IMR-90 (cell line): ENCODE data around the gene SRSF2. TPM values are rescaled to one million over a fixed set of nuclear protein-coding genes. Genes with fewer than 3 reads are reported as not detected.
A peak's percentile ranks its signal among the peaks of the same experiment; 100 is the strongest.

Source experiments
- ATAC-seq: fragments of 200-7000 bp; cut with Tn5 transposase; 2 replicates; pipeline ENCODE4 v1.9.1; 2020; ENCODE audit warnings: low read depth, mild to moderate bottlenecking, moderate library complexity
- BruUV-seq: library from RNA; stranded (reverse); fragments of 400-500 nt; replicated peaks from 2 replicates; lab custom pipeline; 2021; lab: Mats Ljungman, UMichigan
- CTCF ChIA-PET: fragments of 300-600 bp; formaldehyde crosslinking; extraction: SDS; loops from one replicate; lab custom pipeline; 2021; ENCODE audit warnings: antibody characterized with exemption; lab: Yijun Ruan, JAX
- POLR2A ChIA-PET: fragments of 300-600 bp; sonication (Branson Sonifier 250); formaldehyde crosslinking; loops from one replicate; lab custom pipeline; 2022; ENCODE audit warnings: antibody characterized with exemption; ENCODE audit not compliant: unreplicated experiment; lab: Charles Lee
- DNase-seq: peaks from one replicate; pipeline ENCODE4 v3.0.0; 2013
- H2AFZ ChIP-seq: replicated peaks from 2 replicates; pipeline ENCODE3; 2013; ENCODE audit warnings: low read length, mild to moderate bottlenecking; ENCODE audit not compliant: poor library complexity
- H2AK5ac ChIP-seq: 2 replicates; pipeline ENCODE4 v1.6.1; 2013; ENCODE audit warnings: low read depth, low read length, inconsistent platforms
- H2AK9ac ChIP-seq: replicated peaks from 2 replicates; pipeline ENCODE3; 2013; ENCODE audit warnings: mild to moderate bottlenecking, low read depth, low read length, moderate library complexity; ENCODE audit not compliant: poor library complexity
- H2BK120ac ChIP-seq: 2 replicates; pipeline ENCODE4 v1.6.1; 2013; ENCODE audit warnings: low read depth, low read length, inconsistent platforms
- H2BK15ac ChIP-seq: 3 replicates; pipeline ENCODE4 v1.6.1; 2013; ENCODE audit warnings: low read depth, low read length, inconsistent platforms
- H2BK20ac ChIP-seq: 2 replicates; pipeline ENCODE4 v1.6.1; 2013; ENCODE audit warnings: low read depth, mild to moderate bottlenecking, inconsistent platforms, low read length, moderate library complexity
- H2BK5ac ChIP-seq: 2 replicates; pipeline ENCODE4 v1.6.1; 2013; ENCODE audit warnings: mild to moderate bottlenecking, low read depth, low read length, inconsistent platforms; ENCODE audit not compliant: poor library complexity, severe bottlenecking
- H3K14ac ChIP-seq: replicated peaks from 2 replicates; pipeline ENCODE4 v1.6.1; 2013; ENCODE audit warnings: low read depth, low read length, inconsistent platforms
- H3K18ac ChIP-seq: 2 replicates; pipeline ENCODE4 v1.6.1; 2013; ENCODE audit warnings: low read depth, low read length, control low read depth
- H3K23ac ChIP-seq: 2 replicates; pipeline ENCODE4 v1.6.1; 2013; ENCODE audit warnings: low read depth, low read length, inconsistent platforms
- H3K27ac ChIP-seq: 2 replicates; pipeline ENCODE4 v1.5.1; 2013; ENCODE audit warnings: mild to moderate bottlenecking, control low read depth, low read length; ENCODE audit not compliant: insufficient read depth
- H3K27me3 ChIP-seq: 2 replicates; pipeline ENCODE4 v1.6.1; 2013; ENCODE audit warnings: low read length; ENCODE audit not compliant: control insufficient read depth, insufficient read depth
- H3K36me3 ChIP-seq: 2 replicates; pipeline ENCODE4 v1.6.1; 2013; ENCODE audit warnings: low read length, mixed read lengths; ENCODE audit not compliant: control insufficient read depth, insufficient read depth
- H3K4ac ChIP-seq: 2 replicates; pipeline ENCODE4 v1.6.1; 2013; ENCODE audit warnings: low read depth, low read length, inconsistent platforms
- H3K4me1 ChIP-seq: 2 replicates; pipeline ENCODE4 v1.6.1; 2013; ENCODE audit warnings: low read length, mixed read lengths; ENCODE audit not compliant: control insufficient read depth, insufficient read depth
- H3K4me2 ChIP-seq: 2 replicates; pipeline ENCODE4 v1.6.1; 2013; ENCODE audit warnings: low read depth, mild to moderate bottlenecking, control low read depth, low read length, moderate library complexity
- H3K4me3 ChIP-seq: 2 replicates; pipeline ENCODE4 v1.5.1; 2013; ENCODE audit warnings: low read depth, mild to moderate bottlenecking, control low read depth, low read length, moderate library complexity; ENCODE audit not compliant: insufficient read depth
- H3K56ac ChIP-seq: 2 replicates; pipeline ENCODE4 v1.6.1; 2013; ENCODE audit warnings: low read length, inconsistent platforms; ENCODE audit not compliant: insufficient read depth; ENCODE audit errors: extremely low read depth
- H3K79me1 ChIP-seq, 2 experiments: 2 replicates each; pipeline ENCODE4 v1.6.1; 2013; ENCODE audit warnings: low read length in 2 of 2, inconsistent platforms in 1 of 2, low read depth in 1 of 2
- H3K9ac ChIP-seq: 2 replicates; pipeline ENCODE4 v1.6.1; 2013; ENCODE audit warnings: low read depth, low read length, control low read depth
- H3K9me1 ChIP-seq: 2 replicates; pipeline ENCODE4 v1.6.1; 2013; ENCODE audit warnings: low read length, inconsistent platforms; ENCODE audit not compliant: insufficient read depth
- H3K9me3 ChIP-seq: 2 replicates; pipeline ENCODE4 v1.6.1; 2013; ENCODE audit warnings: low read length; ENCODE audit not compliant: control insufficient read depth, insufficient read depth
- H4K20me1 ChIP-seq: 2 replicates; pipeline ENCODE4 v1.6.1; 2013; ENCODE audit warnings: low read length, inconsistent platforms; ENCODE audit not compliant: insufficient read depth
- H4K5ac ChIP-seq: 2 replicates; pipeline ENCODE4 v1.6.1; 2013; ENCODE audit warnings: mild to moderate bottlenecking, low read depth, low read length, control low read depth
- H4K8ac ChIP-seq, 2 experiments: 2 replicates each; pipeline ENCODE4 v1.6.1; 2013; ENCODE audit warnings: low read depth in 2 of 2, low read length in 2 of 2, control low read depth in 1 of 2, inconsistent platforms in 1 of 2
- H4K91ac ChIP-seq: 2 replicates; pipeline ENCODE4 v1.6.1; 2013; ENCODE audit warnings: low read depth, low read length, inconsistent platforms; ENCODE audit not compliant: insufficient read depth
- CEBPB ChIP-seq: IDR thresholded peaks from 2 replicates; pipeline ENCODE4 v1.6.1; 2012; ENCODE audit warnings: low read depth, low read length, improper control_type of control experiment
- CHD1 ChIP-seq: IDR thresholded peaks from 2 replicates; pipeline ENCODE4 v1.6.1; 2012; ENCODE audit warnings: low read depth, low read length, improper control_type of control experiment
- CTCF ChIP-seq: conservative IDR thresholded peaks from 2 replicates; pipeline ENCODE4 v1.5.1; 2012; ENCODE audit warnings: mild to moderate bottlenecking, low read depth, low read length, improper control_type of control experiment
- ELK1 ChIP-seq: fragments of 150-350 bp; IDR thresholded peaks from 2 replicates; pipeline ENCODE4 v1.6.1; 2016; ENCODE audit warnings: low read depth, mild to moderate bottlenecking, low read length, moderate library complexity, borderline replicate concordance
- FOS ChIP-seq: fragments of 150-350 bp; IDR thresholded peaks from 2 replicates; pipeline ENCODE4 v1.6.1; 2016; ENCODE audit warnings: low read depth, low read length
- MAFK ChIP-seq: IDR thresholded peaks from 2 replicates; pipeline ENCODE4 v1.6.1; 2012; ENCODE audit warnings: low read depth, low read length, improper control_type of control experiment
- MAZ ChIP-seq: IDR thresholded peaks from 2 replicates; pipeline ENCODE4 v1.6.1; 2012; ENCODE audit warnings: low read depth, mild to moderate bottlenecking, low read length, improper control_type of control experiment, moderate library complexity, borderline replicate concordance
- MXI1 ChIP-seq: IDR thresholded peaks from 2 replicates; pipeline ENCODE4 v1.6.1; 2012; ENCODE audit warnings: low read depth, mild to moderate bottlenecking, low read length, moderate library complexity, borderline replicate concordance
- NFE2L2 ChIP-seq: fragments of 150-350 bp; IDR thresholded peaks from 2 replicates; pipeline ENCODE4 v1.6.1; 2016; ENCODE audit warnings: low read depth, mild to moderate bottlenecking, low read length
- POLR2A ChIP-seq: IDR thresholded peaks from 2 replicates; pipeline ENCODE4 v1.6.1; 2012; ENCODE audit warnings: mild to moderate bottlenecking, low read depth, low read length
- RAD21 ChIP-seq: IDR thresholded peaks from 2 replicates; pipeline ENCODE4 v1.6.1; 2012; ENCODE audit warnings: low read length, improper control_type of control experiment
- RCOR1 ChIP-seq: IDR thresholded peaks from 2 replicates; pipeline ENCODE4 v1.6.1; 2012; ENCODE audit warnings: mild to moderate bottlenecking, low read length, improper control_type of control experiment; ENCODE audit not compliant: insufficient replicate concordance
- RFX5 ChIP-seq: IDR thresholded peaks from 2 replicates; pipeline ENCODE4 v1.8.0; 2012; ENCODE audit warnings: low read depth, mild to moderate bottlenecking, low read length, moderate library complexity
- WGBS, 2 experiments: methylation state at CpG; one replicate each; pipeline versions ENCODE4 v1.1.5 to v1.1.7; 2013; ENCODE audit warnings: missing lambda C conversion rate in 2 of 2; ENCODE audit not compliant: insufficient read length in 1 of 2; ENCODE audit errors: extremely low coverage in 2 of 2; 5-methylcytosine and 5-hydroxymethylcytosine counted together
- dilution Hi-C: fragments of 300-500 bp; cut with HindIII; formaldehyde crosslinking; loops from one replicate; pipeline ENCODE4 v1.14.3; 2018; ENCODE audit warnings: low sequenced_read_pairs; ENCODE audit not compliant: unreplicated experiment
- in situ Hi-C: fragments of 300-500 bp; cut with MboI; formaldehyde crosslinking; loops from 3 replicates; pipeline ENCODE4 v1.14.3; 2019; ENCODE audit warnings: low sequenced_read_pairs, inconsistent platforms, mixed read lengths
- intact Hi-C: fragments of 100-400 bp; cut with micrococcal nuclease; formaldehyde crosslinking; loops from 2 replicates; pipeline ENCODE4 v1.10.0; 2022
- polyA plus RNA-seq, 3 experiments: library from polyadenylated mRNA; depleted of rRNA; stranded (reverse); fragments of >200 nt; gene quantifications; 2 replicates each; pipeline ENCODE4 v1.2.3, GENCODE V29; 2012; ENCODE audit warnings: low replicate concordance in 1 of 3
- total RNA-seq: library from RNA; depleted of rRNA; stranded (reverse); fragments of >200 nt; gene quantifications from 2 replicates; pipeline ENCODE4 v1.2.3, GENCODE V29; 2012
- TF ChIP-seq, protein P1 (sequence below): fragments of 150-350 bp; IDR thresholded peaks from 2 replicates; pipeline ENCODE4 v1.6.1; 2017; ENCODE audit warnings: mild to moderate bottlenecking, antibody characterized with exemption, low read length, low read depth

The SRSF2 gene
- total and polyA plus RNA-seq, 2 of the 4 experiments (the other 2 are of a cell fraction): 98.0 to 296 TPM

GRCh38 chr17:76686538-76687297, 50.4 kb downstream of the SRSF2 start:
- intact Hi-C loops (loop anchor here (10.0 kb wide), 1 partner anchor 1918 kb away; no protein-coding TSS in a partner anchor), in situ Hi-C loops (no loop called here), dilution Hi-C loops (no loop called here)
- peaks cover 43% of the 10 kb centered on the region for H3K36me3 ChIP-seq
- no TSS peak for BruUV-seq
- H2AK9ac ChIP-seq: no peak overlapping the region
- WGBS, 2 experiments: 96% methylated on average over 5 of the region's 15 CpGs; no CpG with 5 or more reads in 1 of the 2 experiments
- CTCF ChIA-PET: interaction anchor here (0.8 kb wide), 1 partner anchor 27 kb away, joined by 3 read pairs; no protein-coding TSS in a partner anchor
- H3K27me3 ChIP-seq: no peaks in the 10 kb centered on the region
- peak overlapping the region; percentile 89 for H3K4ac ChIP-seq
- H3K4me1 ChIP-seq: peaks cover 27% of the 10 kb centered on the region
- H2BK5ac ChIP-seq: no peak overlapping the region
- H3K9ac ChIP-seq: no peak overlapping the region
- ATAC-seq (no peak), DNase-seq (no peak)
- H2AK5ac ChIP-seq: peak overlapping the region; percentile 51
- H3K56ac ChIP-seq: no peak overlapping the region
- no peak overlapping the region for H2AFZ ChIP-seq
- H3K23ac ChIP-seq: no peak overlapping the region; the same call in 1 of the 2 replicates
- peaks cover 40% of the 10 kb centered on the region for H4K20me1 ChIP-seq
- peaks cover 23% of the 10 kb centered on the region for H3K9me1 ChIP-seq
- POLR2A ChIA-PET: no interaction called here
- H3K9me3 ChIP-seq: no peaks in the 10 kb centered on the region
- no peak overlapping the region for H2BK15ac ChIP-seq
- no peak overlapping the region for H3K18ac ChIP-seq
- H4K91ac ChIP-seq: peak overlapping the region; percentile 87; the same call in 1 of the 2 replicates
- no peak overlapping the region for H3K14ac ChIP-seq
- H3K4me2 ChIP-seq: no peak overlapping the region
- 0 out of 2 replicates have a peak overlapping the region, but pooled peaks have one; percentile 22 for H4K5ac ChIP-seq
- no peak overlapping the region for H3K4me3 ChIP-seq
- no peak overlapping the region; a peak in 1 of 4 replicates for H4K8ac ChIP-seq
- no peak overlapping the region for H2BK20ac ChIP-seq
- no peak overlapping the region for H2BK120ac ChIP-seq
- peak overlapping the region; percentile 12; the same call in 1 of the 2 replicates for H3K27ac ChIP-seq
- peaks cover 18 to 84% of the 10 kb centered on the region in 2 experiments; a peak in 3 of 4 replicates for H3K79me1 ChIP-seq
- TF ChIP-seq RAD21: no peak
- no peak for TF ChIP-seq MAFK
- no peak for TF ChIP-seq FOS
- TF ChIP-seq MXI1: no peak
- TF ChIP-seq, protein P1, sequence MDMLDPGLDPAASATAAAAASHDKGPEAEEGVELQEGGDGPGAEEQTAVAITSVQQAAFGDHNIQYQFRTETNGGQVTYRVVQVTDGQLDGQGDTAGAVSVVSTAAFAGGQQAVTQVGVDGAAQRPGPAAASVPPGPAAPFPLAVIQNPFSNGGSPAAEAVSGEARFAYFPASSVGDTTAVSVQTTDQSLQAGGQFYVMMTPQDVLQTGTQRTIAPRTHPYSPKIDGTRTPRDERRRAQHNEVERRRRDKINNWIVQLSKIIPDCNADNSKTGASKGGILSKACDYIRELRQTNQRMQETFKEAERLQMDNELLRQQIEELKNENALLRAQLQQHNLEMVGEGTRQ: no peak
- no peak for TF ChIP-seq RCOR1
- TF ChIP-seq NFE2L2: no peak
- TF ChIP-seq CTCF: no peak
- TF ChIP-seq RFX5: no peak
- TF ChIP-seq ELK1: no peak
- TF ChIP-seq MAZ: no peak
- no peak for TF ChIP-seq CHD1
- no peak for TF ChIP-seq POLR2A
- no peak for TF ChIP-seq CEBPB
